M059J (cell line): Measurements from ENCODE around the gene DENR. TPM values are rescaled to one million over a fixed set of nuclear protein-coding genes. Genes with fewer than 3 reads are reported as not detected.

Experiments used
- DNase-seq: peaks from one replicate; pipeline ENCODE4 v3.0.0-alpha.2; 2012; ENCODE audit warnings: low read depth
- total RNA-seq: library from RNA; depleted of rRNA; stranded (reverse); fragments of >200 nt; shearing (Covaris generic); gene quantifications from 2 replicates; pipeline ENCODE4 v1.2.3, GENCODE V29; 2014; rRNA removed

Gene DENR
- total RNA-seq, 1 experiment from 2014 or later = 48.6 TPM

DNA sequence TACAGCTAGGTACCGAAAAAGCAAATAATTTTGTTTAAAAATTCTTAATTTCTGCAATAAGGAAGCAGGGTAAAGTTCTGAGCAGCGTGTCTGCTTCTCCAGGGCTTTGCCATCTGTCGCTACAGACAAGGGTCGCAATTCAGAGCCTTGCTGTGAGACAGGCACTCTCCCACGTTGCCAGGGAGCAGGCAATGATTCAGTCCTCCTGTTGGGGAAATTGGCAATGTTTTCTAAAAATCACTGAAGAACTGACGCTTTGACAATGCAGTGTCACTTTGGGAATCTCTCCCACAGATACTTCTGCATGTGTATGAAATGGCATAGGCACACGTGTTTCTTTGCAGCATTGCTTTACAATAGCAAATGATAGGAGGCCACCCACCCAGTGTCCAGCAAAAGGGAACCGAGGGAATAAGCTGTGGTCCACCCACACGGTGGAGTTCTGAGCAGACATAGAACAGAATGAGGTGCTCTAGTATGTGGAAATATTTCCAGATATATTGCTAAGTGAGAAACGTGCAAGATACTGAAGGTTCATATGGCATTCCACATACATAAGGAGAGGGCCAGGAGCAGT, 66.7 kb downstream of the DENR start:
- no peak for DNase-seq

- no peak for DNase-seq
Observed at GRCh38 chr12:122820138-122820537, 67.5 kb downstream of the DENR start.

Other genes starting within 250 kb of the DENR start
- gene RSRC2, start 225.9 kb upstream of the DENR start, total RNA-seq = 33.1 and 38.1 TPM in 2 replicates
- 36.5 and 44.7 TPM in 2 replicates for gene KNTC1, start 225.6 kb upstream of the DENR start, total RNA-seq
- gene HCAR2, start 49.5 kb upstream of the DENR start, total RNA-seq = not detected in 2 replicates
- gene HCAR3, start 36.0 kb upstream of the DENR start, total RNA-seq = not detected in 2 replicates
- not detected in 2 replicates for gene HCAR1, start 22.0 kb upstream of the DENR start, total RNA-seq
- gene CCDC62, start 21.7 kb downstream of the DENR start, total RNA-seq = 0.02 and 0.27 TPM in 2 replicates
- gene HIP1R, start 82.6 kb downstream of the DENR start, total RNA-seq = 18.3 and 23.5 TPM in 2 replicates
- gene VPS37B, start 143.3 kb downstream of the DENR start, total RNA-seq = 27.7 and 28.9 TPM in 2 replicates
- 5.8 and 9.6 TPM in 2 replicates for gene ABCB9, start 213.6 kb downstream of the DENR start, total RNA-seq
- gene OGFOD2, start 222.4 kb downstream of the DENR start, total RNA-seq = 13.0 and 17.2 TPM in 2 replicates
- 99.5 and 197 TPM in 2 replicates for gene ARL6IP4, start 227.9 kb downstream of the DENR start, total RNA-seq